ENCODE results near the gene RET. TPM values are rescaled to one million over a fixed set of nuclear protein-coding genes. Genes with fewer than 3 reads are reported as not detected.

RET gene
- total and polyA plus RNA-seq, 2 of the 13 experiments (the other 11 are each of a cell fraction or from before 2014, with no cell fraction given) = 0.02 TPM; not detected in 1

DNA sequence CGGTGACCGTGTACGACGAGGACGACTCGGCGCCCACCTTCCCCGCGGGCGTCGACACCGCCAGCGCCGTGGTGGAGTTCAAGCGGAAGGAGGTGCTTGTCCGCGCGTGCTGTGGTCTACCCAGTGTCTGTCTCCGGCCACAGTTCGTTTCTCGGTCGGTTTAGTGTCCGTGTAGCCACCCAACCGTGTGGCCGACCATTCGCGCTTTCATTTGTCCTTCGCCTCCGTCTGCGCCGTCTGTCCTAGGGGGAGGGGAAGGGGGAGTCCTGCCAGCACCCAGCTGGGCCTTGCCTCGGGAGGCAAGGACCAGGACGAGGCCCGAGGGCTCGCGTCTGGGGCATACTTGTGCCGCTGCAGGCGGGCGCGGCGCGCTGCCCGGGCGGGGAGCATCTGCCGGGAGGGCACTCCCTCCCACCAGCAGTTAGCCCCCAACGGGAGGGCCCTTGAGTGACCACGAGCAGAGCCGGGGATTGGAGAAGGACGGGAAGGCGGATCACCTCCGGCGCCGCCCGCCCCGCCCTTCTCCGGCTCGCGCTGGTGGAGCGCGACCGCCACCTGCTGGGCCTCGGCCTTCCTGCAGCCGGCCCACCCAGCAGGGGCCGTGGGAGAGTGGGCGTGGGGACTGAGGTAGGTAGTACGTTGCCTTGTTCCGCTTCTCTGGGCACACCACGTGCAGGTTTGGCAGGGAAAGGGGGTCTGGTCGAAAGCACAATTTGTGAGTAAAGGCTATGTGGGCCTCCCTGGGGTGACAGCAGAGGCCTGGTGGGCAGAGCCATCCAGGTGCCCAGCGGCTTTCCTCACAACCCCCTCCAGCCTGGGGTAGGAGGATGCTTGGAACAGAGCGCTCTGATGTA, 28.5 kb downstream of the RET start (continued):
- TF ChIP-seq ZSCAN9 (CRISPR knock-in tag; IDR thresholded peaks at IDR 0.05; ENCODE audit: borderline replicate concordance) = no peak
- TF ChIP-seq ZNF460 (CRISPR knock-in tag; IDR thresholded peaks at IDR 0.05; ENCODE audit: borderline replicate concordance) = no peak
- 0 out of 2 replicates have a peak, but pooled peaks have one; percentile 45 for TF ChIP-seq SP2 (CRISPR knock-in tag; IDR thresholded peaks at IDR 0.05)

DNA sequence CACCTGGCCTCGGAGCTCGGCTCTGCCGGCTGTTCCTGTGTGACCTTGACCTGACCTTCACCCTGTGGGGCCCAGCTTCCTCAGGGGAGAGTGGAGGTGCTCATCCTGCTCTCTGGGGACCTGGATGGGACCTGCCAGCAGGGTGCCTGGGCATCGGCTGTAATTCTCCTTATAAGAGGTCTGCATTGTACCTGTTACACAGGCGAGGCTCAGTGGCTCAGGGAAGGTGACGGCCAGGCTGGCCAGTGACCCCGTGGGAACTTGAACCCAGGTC, 29.0 kb downstream of the RET start:
- no peak for DNase-seq (ENCODE audit: low spot score)
- ATAC-seq = no peak; the same call in 2 of the 3 replicates
- no peaks in the 10 kb centered on the region for H4K20me1 ChIP-seq (ENCODE audit: insufficient read depth, low read length)
- intact Hi-C loops (cut with micrococcal nuclease; ENCODE audit: unreplicated experiment) (loop anchor here (1.0 kb wide), 1 partner anchor 240 kb away; no protein-coding TSS in a partner anchor), in situ Hi-C loops (cut with HindIII; ENCODE audit: extremely low pct_ligation_motif_present, low pct_unique_long_range_greater_than_20kb) (loop anchor here (5.0 kb wide), 1 partner anchor 234 kb away; no protein-coding TSS in a partner anchor)
- no peak for FAIRE-seq
- 8% methylated on average over 6 of the region's 7 CpGs for WGBS (ENCODE audit: low lambda C conversion rate)
- no peak overlapping the region for H2AFZ ChIP-seq (ENCODE audit: low read length)
- TF ChIP-seq NFE2L2 (IDR thresholded peaks at IDR 0.05; ENCODE audit: low read length) (no peak), NCOA5 (CRISPR knock-in tag; IDR thresholded peaks at IDR 0.05) (no peak), IKZF1 (IDR thresholded peaks at IDR 0.05) (no peak), RXRA (CRISPR knock-in tag; IDR thresholded peaks at IDR 0.05) (peak; percentile 37; the same call in 1 of the 2 replicates)
- TF ChIP-seq, protein P1, sequence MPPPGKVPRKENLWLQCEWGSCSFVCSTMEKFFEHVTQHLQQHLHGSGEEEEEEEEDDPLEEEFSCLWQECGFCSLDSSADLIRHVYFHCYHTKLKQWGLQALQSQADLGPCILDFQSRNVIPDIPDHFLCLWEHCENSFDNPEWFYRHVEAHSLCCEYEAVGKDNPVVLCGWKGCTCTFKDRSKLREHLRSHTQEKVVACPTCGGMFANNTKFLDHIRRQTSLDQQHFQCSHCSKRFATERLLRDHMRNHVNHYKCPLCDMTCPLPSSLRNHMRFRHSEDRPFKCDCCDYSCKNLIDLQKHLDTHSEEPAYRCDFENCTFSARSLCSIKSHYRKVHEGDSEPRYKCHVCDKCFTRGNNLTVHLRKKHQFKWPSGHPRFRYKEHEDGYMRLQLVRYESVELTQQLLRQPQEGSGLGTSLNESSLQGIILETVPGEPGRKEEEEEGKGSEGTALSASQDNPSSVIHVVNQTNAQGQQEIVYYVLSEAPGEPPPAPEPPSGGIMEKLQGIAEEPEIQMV (CRISPR knock-in tag; IDR thresholded peaks at IDR 0.05; ENCODE audit: low read depth) = no peak
- ChIA-PET CTCF (ENCODE audit: low intra/inter-chr PET ratio, low total read pairs) (interaction anchor here (2.2 kb wide), 1 partner anchor 239 kb away, joined by 28 read pairs; no protein-coding TSS in a partner anchor), POLR2A (no interaction called here)
- H3K79me2 ChIP-seq (ENCODE audit: insufficient read depth, low read length) = no peaks in the 10 kb centered on the region
- BruUV-seq (replicated peaks) = no TSS peak
- no peaks in the 10 kb centered on the region for H3K36me3 ChIP-seq (replicated peaks in 1 of 2; ENCODE audit: control insufficient read depth in 1 of 2, insufficient read depth in 2 of 2, low read length in 2 of 2)
- H3K4me1 ChIP-seq (ENCODE audit: insufficient read depth, low read length) = peaks cover 17% of the 10 kb centered on the region
- H3K4me2 ChIP-seq (ENCODE audit: low read depth, low read length) = peak overlapping the region; percentile 78
- H3K4me3 ChIP-seq (replicated peaks in 1 of 3; ENCODE audit: insufficient read depth in 1 of 3, low read depth in 2 of 3, low read length in 3 of 3) = peak overlapping the region in 1 of 3 experiments; percentile 62; a peak in 1 of 6 replicates
- peaks cover 0 to 36% of the 10 kb centered on the region in 2 experiments; a peak in 3 of 5 replicates for H3K27me3 ChIP-seq (ENCODE audit: control insufficient read depth in 1 of 2, insufficient read depth in 2 of 2, low read length in 2 of 2)
- no peaks in the 10 kb centered on the region for H3K9me3 ChIP-seq (ENCODE audit: low read length)
- no peak overlapping the region for H3K27ac ChIP-seq (ENCODE audit: extremely low read length, insufficient read depth, low read length)
- no peak overlapping the region for H3K9ac ChIP-seq (ENCODE audit: insufficient read depth, low read depth, low read length)

Measured in HepG2 (cell line).